GM19438 (cell line): Measurements from ENCODE around the gene TIGD1.
"Not testable (repeated sequence)": the region's sequence is repeated elsewhere in the genome, so short reads cannot be mapped to it uniquely, and the experiment has no call there.

Experiments used
- ATAC-seq: cut with Tn5 transposase; IDR thresholded peaks from one replicate; pipeline ENCODE4 v1.9.1; 2021; ENCODE audit warnings: low read depth; ENCODE audit not compliant: unreplicated experiment

TIGD1 gene

DNA sequence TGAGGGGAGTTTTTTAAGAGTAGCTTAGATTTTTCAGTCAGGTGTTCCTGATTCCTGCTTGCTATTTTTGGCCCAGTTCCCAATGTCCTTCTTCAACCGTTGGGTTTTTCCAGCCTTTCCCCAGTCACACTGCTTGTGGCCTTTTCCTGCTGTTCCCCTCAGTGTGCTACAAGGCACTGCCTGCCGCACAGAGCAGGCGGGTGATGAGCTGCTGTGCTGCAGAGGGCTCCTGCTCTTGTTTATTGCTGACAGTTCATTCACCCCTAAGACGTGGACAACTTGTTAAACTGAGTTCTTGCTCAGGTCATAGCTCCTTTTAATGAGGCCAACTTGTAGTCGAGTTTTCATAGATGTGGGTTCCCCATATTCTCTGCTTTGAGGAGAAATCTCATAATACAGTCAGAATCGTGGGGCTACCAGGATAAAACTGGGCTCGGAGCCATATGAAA, 20.7 kb upstream of the TIGD1 start:
- ATAC-seq = no peak

DNA sequence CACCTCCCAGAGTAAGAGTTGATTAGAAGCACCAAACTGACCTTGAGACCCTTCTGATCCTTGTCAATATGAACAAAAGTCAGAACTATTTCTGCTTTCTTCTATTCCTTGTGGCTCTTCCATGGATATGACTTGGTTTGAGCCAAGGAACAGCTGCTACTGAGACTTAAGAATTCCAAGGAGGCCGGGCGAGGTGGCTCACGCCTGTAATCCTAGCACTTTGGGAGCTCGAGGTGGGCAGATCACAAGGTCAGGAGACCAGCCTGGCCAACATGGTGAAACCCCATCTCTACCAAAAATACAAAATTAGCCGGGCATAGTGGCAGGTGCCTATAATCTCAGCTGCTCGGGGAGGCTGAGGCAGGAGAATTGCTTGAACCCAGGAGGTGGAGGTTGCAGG, 20.1 kb upstream of the TIGD1 start:
- not testable (repeated sequence) for ATAC-seq

DNA sequence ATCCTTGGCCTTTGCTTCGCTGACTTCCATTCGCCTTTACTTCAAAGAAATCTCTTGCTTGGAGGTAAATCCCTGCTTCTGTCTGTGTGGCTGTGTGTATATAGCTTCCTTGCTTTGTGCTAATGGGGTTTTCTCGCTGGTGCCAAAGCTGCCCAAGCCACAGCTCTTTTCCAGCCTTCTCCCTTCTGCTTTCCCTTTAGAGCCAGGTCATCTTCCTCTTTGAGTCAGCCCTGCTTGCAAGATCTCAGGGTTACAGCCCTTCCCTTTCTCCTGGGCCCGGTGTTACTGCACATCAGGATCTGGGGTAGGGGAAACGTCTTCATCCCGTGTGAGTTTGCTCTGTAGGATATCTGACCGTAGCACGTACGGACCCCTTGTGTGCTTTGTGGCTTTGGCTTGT, 19.2 kb upstream of the TIGD1 start:
- ATAC-seq = no peak

DNA sequence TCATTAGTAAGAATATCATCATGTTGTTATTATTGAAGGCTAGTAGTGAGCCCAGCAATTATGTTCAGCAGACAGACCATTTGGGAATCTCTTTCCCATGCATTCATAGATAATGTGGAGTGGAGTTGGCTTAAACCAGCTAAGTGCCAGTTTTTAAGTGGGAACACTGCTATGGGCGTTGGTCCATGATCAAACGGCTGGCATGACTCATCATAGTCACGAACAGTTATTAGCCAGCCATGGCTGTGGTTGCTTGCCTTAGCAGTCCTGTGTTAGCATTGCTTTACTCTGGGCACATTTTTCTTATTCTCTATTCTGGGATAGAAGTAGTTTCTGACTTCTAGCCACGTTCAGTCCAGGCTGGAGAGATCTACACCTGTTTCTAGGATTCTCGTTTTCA, 17.8 kb upstream of the TIGD1 start:
- ATAC-seq = no peak

- no peak for ATAC-seq
These were observed 17.4 kb upstream of the TIGD1 start for GRCh38 chr2:232567721-232568120.

- ATAC-seq = no peak
These were observed 13.2 kb upstream of the TIGD1 start for GRCh38 chr2:232563580-232563979.

GRCh38 chr2:232562515-232563151, 12.3 kb upstream of the TIGD1 start:
- ATAC-seq = no peak

GRCh38 chr2:232556426-232556825, 6.1 kb upstream of the TIGD1 start:
- no peak for ATAC-seq

GRCh38 chr2:232551776-232552175, 1.4 kb upstream of the TIGD1 start:
- ATAC-seq = no peak

DNA sequence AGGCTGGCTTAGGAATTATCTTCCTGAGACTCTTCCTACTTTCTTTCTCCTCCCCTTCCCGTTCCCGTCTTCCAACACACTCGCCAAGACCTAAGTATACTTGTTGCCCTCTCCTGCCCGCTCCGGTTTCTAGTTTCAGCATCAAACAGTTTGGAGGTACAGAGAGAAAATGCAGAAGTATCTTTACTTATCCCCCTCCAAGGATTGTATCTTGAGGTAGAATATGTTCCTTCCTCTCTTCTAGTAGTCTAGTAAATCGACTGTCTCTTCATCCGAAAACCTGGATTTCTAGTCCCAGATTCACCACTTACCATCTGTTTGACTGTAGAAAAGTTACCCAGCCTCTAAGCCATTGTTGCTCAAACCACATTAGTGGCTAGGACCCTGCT, 887 bp upstream of the TIGD1 start:
- no peak for ATAC-seq

GRCh38 chr2:232549655-232550353, 553 bp downstream of the TIGD1 start:
- peak; percentile 43 for ATAC-seq

DNA sequence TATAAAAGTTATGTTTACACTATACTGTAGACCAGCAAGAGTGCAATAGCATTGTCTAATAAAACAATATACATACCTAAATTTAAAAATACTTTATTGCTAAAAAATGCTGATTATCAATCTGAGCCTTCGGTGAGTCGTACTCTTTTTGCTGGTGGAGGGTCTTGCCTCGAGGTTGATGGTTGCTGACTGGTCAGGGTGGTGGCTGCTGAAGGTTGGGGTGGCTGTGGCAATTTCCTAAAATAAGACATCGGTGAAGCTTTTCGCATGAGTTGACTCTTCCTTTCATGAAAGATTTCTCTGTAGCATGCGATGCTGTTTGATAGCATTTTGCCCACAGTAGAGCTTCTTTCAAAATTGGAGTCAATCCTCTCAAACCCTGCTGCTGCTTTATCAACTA, 2.4 kb downstream of the TIGD1 start:
- no peak for ATAC-seq

DNA sequence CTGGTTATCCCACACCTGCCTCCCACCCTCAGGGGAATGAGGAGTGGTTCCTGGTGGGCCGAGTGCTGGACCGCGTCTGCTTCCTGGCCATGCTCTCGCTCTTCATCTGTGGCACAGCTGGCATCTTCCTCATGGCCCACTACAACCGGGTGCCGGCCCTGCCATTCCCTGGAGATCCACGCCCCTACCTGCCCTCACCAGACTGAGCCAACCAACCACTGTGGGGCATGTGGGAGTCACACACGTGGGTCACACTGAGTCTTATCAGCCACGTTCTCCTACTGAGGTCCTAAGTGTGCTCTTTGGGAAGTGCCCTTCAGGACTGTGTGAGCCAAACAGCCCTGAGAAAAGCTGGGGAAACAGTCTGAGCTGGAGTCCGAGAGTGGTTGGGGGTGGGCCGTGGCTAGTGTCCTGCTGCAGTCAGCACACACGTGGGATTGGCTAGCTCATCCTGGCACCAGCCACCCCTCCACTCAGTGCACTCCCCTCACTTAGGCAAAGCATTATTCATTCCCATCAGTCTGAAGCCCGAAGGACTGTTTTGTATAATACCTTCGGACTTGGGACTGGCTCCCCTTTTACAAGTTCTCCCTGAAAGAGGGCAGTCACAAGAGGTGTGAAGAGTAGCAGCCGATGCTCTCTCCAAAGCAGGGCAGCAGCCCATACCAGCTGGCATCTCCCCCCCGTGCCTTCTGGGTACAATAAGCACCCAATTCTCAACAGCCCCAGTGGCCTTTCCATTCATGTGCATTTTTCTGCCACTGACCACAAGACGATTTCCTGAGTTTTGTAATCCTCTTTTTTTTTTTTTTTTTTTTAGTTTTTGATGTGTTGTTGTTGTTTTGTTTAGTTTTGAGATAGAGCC, 4.6 kb downstream of the TIGD1 start:
- no peak for ATAC-seq

DNA sequence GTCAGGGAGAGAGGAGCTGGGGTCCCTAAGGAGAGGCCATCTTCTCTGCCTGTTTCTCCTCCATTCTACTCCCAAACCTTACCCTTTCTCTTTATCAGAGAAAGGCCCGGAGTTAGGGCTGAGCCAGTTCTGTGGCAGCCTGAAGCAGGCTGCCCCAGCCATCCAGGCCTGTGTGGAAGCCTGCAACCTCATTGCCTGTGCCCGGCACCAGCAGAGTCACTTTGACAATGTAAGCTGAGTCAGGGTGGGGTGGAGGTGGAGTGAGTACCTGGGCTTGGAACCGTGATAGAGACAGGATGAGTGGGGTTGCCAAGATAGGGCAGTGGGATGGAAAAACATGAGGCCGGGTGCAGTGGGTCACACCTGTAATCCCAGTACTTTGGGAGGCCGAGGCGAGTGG, 5.7 kb downstream of the TIGD1 start:
- no peak for ATAC-seq

- ATAC-seq = no peak
These were observed 6.3 kb downstream of the TIGD1 start for GRCh38 chr2:232543928-232544631.

DNA sequence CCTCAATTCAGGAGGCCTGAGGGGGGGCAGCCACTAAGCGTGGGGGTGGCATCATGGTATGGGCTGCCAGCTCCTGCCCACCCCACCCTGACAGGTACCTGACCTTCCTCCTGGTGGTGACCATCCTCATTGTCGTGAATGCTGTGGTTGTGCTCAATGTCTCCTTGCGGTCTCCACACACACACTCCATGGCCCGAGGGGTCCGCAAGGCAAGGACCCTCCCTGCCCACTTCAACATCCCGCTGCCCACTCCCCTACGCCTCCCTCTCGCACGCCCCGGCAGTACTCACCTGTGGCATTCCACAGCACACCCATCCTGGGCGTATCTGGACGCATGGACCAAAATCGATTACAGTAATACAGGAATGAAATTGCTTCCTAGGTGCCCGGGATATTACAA, 6.9 kb downstream of the TIGD1 start:
- ATAC-seq = no peak

DNA sequence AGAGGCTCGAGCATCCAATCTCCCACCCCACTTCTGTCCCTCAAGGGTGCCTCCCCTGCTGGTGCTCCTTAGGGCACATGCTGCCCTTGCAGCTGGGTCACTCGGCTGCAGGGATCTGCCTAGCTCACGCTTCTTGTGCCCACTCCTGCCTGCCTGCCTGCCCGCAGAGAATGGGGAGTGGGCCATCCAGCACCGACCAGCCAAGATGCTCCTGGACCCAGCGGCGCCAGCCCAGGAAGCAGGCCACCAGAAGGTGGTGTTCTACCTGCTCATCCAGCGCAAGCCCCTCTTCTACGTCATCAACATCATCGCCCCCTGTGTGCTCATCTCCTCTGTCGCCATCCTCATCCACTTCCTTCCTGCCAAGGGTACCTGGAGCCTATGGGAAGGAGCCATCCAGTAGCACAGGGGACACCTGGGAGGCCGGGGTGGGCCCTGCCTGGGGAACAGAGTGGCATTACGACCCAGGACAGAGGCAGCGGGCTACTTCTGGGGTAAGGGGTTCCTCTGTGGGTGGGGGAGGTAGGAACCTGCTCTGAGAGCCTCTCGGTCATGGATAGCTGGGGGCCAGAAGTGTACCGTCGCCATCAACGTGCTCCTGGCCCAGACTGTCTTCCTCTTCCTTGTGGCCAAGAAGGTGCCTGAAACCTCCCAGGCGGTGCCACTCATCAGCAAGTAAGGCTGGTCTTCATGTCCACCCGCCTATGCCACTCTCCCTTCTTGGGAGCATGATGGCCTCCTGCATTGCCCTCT, 7.5 kb downstream of the TIGD1 start:
- ATAC-seq = no peak

DNA sequence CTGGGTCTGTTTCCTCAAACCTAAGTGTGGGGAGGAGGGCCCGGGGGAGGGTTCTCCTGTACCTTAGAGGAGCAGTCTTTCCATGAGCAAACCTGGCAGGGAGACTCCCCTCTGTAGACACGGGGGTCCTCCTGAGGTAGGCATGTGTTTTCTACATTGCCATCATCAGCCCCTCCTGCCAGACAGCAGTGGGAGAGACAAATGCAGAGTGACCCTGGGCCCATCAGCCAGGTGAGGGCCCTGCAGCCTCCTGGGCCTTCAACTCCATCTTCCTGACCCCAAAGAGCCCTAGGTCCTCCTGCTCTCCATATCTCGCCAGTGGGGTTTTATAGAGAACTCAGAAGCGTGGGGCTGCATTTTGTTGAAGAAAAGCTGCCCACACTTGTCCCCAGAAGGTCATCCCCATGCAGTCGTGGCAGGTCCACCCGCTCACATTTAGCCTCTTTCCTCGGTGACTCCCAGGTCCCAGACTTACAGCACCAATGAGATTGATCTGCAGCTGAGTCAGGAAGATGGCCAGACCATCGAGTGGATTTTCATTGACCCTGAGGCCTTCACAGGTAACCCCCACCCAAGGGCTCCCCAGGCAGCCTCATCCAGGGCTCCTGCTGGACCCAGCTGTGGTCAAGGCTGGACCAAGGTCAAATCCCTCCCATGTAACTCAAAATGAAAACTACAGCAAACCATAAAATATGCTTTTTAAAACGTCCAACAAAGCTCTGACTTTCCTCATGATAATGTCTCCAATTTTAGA, 8.2 kb downstream of the TIGD1 start:
- no peak for ATAC-seq

DNA sequence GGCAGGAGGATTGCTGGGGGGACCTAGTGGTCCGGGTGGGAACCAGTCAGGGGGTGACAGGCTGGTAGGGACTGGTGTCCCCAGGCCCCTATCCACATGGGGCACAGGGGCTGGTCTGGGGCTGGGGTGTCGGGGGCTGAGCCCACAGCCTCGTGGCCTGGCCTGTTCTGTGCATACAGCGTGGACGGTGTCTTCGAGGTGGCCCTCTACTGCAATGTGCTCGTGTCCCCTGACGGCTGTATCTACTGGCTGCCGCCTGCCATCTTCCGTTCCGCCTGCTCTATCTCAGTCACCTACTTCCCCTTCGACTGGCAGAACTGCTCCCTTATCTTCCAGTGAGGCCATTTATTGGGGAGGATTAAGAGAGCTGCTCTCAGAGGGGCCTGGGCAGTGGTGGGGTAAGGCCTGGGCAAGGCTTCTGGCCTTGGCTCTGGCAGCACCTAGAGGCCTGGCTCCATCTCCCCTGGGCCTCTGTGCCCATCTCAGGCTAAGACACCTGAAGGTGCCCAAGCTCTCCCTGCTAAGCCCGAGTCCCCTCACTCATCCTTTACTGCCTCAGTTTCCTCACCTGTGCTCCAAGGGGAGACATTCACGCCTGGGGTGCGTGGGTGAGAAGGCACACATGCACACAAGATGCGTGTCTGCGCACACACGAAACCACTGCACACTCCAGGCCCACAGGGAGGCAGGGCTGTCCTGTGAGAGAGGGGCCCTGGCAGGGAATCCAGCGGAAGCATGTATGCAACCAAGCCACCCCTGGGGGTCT, 9.0 kb downstream of the TIGD1 start:
- no peak for ATAC-seq
